ENCODE results near the gene TMEM214. TPM values are rescaled to one million over a fixed set of nuclear protein-coding genes. Genes with fewer than 3 reads are reported as not detected.

TMEM214 gene
- total RNA-seq, 4 donors from 2014 or later: 50.1 to 121 (median 82.0) TPM

GRCh38 chr2:27010139-27010538 lies 22.6 kb upstream of the TMEM214 start:
- TF ChIP-seq CTCF (IDR thresholded peaks at IDR 0.05): no peak
- no peak for TF ChIP-seq POLR2A (IDR thresholded peaks at IDR 0.05)
- Histone ChIP-seq H3K27ac (no peak overlapping the region), H3K9me3 (no peaks in the 10 kb centered on the region), H3K4me3 (no peak overlapping the region), H3K27me3 (no peaks in the 10 kb centered on the region), H3K4me1 (no peaks in the 10 kb centered on the region), H3K36me3 (no peaks in the 10 kb centered on the region)
- DNase-seq: no peak

GRCh38 chr2:27013738-27014137 lies 19.0 kb upstream of the TMEM214 start:
- peaks cover 0 to 10% (median 0%) of the 10 kb centered on the region in 4 donors for H3K4me1 ChIP-seq
- H3K36me3 ChIP-seq: no peaks in the 10 kb centered on the region
- no peak overlapping the region for H3K27ac ChIP-seq
- DNase-seq: peak in 1 of 3 donors; percentile 23
- H3K9me3 ChIP-seq: no peaks in the 10 kb centered on the region
- TF ChIP-seq CTCF (IDR thresholded peaks at IDR 0.05) (no peak), POLR2A (IDR thresholded peaks at IDR 0.05) (no peak)
- H3K4me3 ChIP-seq: no peak overlapping the region
- no peaks in the 10 kb centered on the region for H3K27me3 ChIP-seq

GRCh38 chr2:27014771-27015433 lies 17.9 kb upstream of the TMEM214 start:
- Histone ChIP-seq H3K4me3 (no peak overlapping the region), H3K27ac (no peak overlapping the region)

GRCh38 chr2:27016801-27017325 lies 15.9 kb upstream of the TMEM214 start:
- Histone ChIP-seq H3K36me3 (no peaks in the 10 kb centered on the region), H3K9me3 (no peaks in the 10 kb centered on the region), H3K27me3 (no peaks in the 10 kb centered on the region), H3K4me1 (peaks cover 0 to 34% (median 0%) of the 10 kb centered on the region in 4 donors), H3K4me3 (no peak overlapping the region), H3K27ac (no peak overlapping the region)
- peak; percentile 6 to 73 (median 64) for TF ChIP-seq CTCF (IDR thresholded peaks at IDR 0.05)
- TF ChIP-seq POLR2A (IDR thresholded peaks at IDR 0.05): no peak
- peak in 2 of 3 donors; percentile 41 to 76 for DNase-seq

More at GRCh38 chr2:27014771-27015433, 17.9 kb upstream of the TMEM214 start:
- no peaks in the 10 kb centered on the region for H3K27me3 ChIP-seq
- peak in 1 of 3 donors; percentile 17 for DNase-seq
- TF ChIP-seq POLR2A (IDR thresholded peaks at IDR 0.05) (no peak), CTCF (IDR thresholded peaks at IDR 0.05) (no peak)
- no peaks in the 10 kb centered on the region for H3K36me3 ChIP-seq
- H3K4me1 ChIP-seq: peaks cover 0 to 18% (median 0%) of the 10 kb centered on the region in 4 donors
- H3K9me3 ChIP-seq: no peaks in the 10 kb centered on the region

- Histone ChIP-seq H3K4me3 (no peak overlapping the region), H3K27ac (no peak overlapping the region), H3K9me3 (no peaks in the 10 kb centered on the region), H3K4me1 (peaks cover 0 to 34% (median 0%) of the 10 kb centered on the region in 4 donors), H3K36me3 (no peaks in the 10 kb centered on the region), H3K27me3 (no peaks in the 10 kb centered on the region)
- peak in 1 of 3 donors; percentile 31 for DNase-seq
- TF ChIP-seq POLR2A (IDR thresholded peaks at IDR 0.05) (no peak), CTCF (IDR thresholded peaks at IDR 0.05) (no peak)
Measured at GRCh38 chr2:27018142-27018541, 14.6 kb upstream of the TMEM214 start.
